RWPE2 (cell line): ENCODE results near the gene PKD2.

Experiments
- ATAC-seq: fragments of 200-7000 bp; cut with Tn5 transposase; 3 replicates; pipeline ENCODE4 v1.9.1; 2021; ENCODE audit warnings: low read depth
- DNase-seq: peaks from one replicate; pipeline ENCODE4 v3.0.0-alpha.2; 2020; ENCODE audit warnings: low spot score
- H3K27ac ChIP-seq: fragments of 450-650 bp; 2 replicates; pipeline ENCODE4 v1.5.1; 2017; ENCODE audit warnings: mild to moderate bottlenecking; ENCODE audit not compliant: poor library complexity, severe bottlenecking
- H3K27me3 ChIP-seq: fragments of 250-450 bp; sonication (Bioruptor Pico); 2 replicates; pipeline ENCODE4 v1.5.1; 2021; ENCODE audit warnings: mild to moderate bottlenecking, moderate library complexity; ENCODE audit not compliant: insufficient read depth, poor library complexity, severe bottlenecking
- H3K36me3 ChIP-seq: fragments of 250-450 bp; sonication (Bioruptor Pico); 2 replicates; pipeline ENCODE4 v1.5.1; 2020; ENCODE audit warnings: low read depth, mild to moderate bottlenecking, moderate library complexity
- H3K4me1 ChIP-seq: fragments of 250-450 bp; sonication (Bioruptor Pico); 2 replicates; pipeline ENCODE4 v1.5.1; 2021; ENCODE audit warnings: mild to moderate bottlenecking, moderate library complexity; ENCODE audit not compliant: insufficient read depth, poor library complexity, severe bottlenecking
- H3K4me3 ChIP-seq: fragments of 250-450 bp; sonication (Bioruptor Pico); 2 replicates; pipeline ENCODE4 v1.5.1; 2021; ENCODE audit warnings: mild to moderate bottlenecking, moderate library complexity; ENCODE audit not compliant: severe bottlenecking
- H3K9me3 ChIP-seq: fragments of 250-450 bp; sonication (Bioruptor Pico); 2 replicates; pipeline ENCODE4 v1.5.1; 2021; ENCODE audit warnings: mild to moderate bottlenecking, moderate library complexity; ENCODE audit not compliant: severe bottlenecking
- TF ChIP-seq, protein P1 (sequence below): fragments of 450-650 bp; IDR thresholded peaks from one replicate; pipeline ENCODE4 v1.5.1; 2017; ENCODE audit warnings: mild to moderate bottlenecking, moderate library complexity; ENCODE audit not compliant: poor library complexity, severe bottlenecking

PKD2 gene

DNA sequence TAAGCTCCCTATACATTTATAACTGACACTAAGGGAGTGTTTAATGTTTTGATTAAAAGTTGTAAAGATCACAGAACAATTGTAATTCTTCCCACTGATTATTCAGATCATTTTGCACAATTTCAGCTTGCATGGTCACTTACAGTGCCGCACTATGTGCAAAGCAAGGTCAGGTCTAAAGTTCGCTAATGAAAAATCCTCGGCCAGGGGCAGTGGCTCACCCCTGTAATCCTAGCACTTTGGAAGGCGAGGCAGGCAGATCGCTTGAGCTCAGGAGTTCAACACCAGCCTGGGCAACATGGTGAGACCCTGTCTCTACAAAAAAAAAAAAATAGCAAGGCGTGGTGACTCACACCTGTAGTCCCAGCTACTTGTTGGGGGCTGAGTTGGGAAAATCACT is 57.0 kb downstream of the PKD2 start:
- H3K36me3 ChIP-seq, result peaks cover 63% of the 10 kb centered on the region
- H3K9me3 ChIP-seq, result no peaks in the 10 kb centered on the region
- no peak overlapping the region for H3K27ac ChIP-seq
- no peak for DNase-seq
- H3K4me3 ChIP-seq, result no peak overlapping the region
- H3K27me3 ChIP-seq, result no peaks in the 10 kb centered on the region
- ATAC-seq, result no peak
- no peaks in the 10 kb centered on the region for H3K4me1 ChIP-seq
- TF ChIP-seq, protein P1, sequence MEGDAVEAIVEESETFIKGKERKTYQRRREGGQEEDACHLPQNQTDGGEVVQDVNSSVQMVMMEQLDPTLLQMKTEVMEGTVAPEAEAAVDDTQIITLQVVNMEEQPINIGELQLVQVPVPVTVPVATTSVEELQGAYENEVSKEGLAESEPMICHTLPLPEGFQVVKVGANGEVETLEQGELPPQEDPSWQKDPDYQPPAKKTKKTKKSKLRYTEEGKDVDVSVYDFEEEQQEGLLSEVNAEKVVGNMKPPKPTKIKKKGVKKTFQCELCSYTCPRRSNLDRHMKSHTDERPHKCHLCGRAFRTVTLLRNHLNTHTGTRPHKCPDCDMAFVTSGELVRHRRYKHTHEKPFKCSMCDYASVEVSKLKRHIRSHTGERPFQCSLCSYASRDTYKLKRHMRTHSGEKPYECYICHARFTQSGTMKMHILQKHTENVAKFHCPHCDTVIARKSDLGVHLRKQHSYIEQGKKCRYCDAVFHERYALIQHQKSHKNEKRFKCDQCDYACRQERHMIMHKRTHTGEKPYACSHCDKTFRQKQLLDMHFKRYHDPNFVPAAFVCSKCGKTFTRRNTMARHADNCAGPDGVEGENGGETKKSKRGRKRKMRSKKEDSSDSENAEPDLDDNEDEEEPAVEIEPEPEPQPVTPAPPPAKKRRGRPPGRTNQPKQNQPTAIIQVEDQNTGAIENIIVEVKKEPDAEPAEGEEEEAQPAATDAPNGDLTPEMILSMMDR, result no peak

DNA sequence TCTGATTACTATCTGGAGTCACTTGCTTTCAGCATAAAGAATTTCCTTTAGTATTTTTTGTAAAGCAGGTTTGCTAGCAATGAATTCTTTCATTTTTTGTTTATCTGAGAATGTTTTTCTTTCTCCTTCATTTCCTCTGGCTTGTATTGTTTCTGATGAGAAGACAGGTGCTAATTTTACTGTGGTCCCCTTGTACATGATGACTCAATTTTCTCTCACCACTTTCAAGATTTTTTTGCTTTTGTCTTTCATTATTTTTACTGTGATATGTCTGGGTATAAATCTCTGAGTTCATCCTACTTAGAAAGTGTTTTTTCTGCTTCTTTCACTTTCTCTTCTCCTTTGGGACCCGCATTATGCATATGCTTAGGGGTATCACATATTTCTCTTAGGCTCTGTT is 62.6 kb downstream of the PKD2 start:
- Histone ChIP-seq H3K9me3 (no peaks in the 10 kb centered on the region), H3K4me3 (no peak overlapping the region), H3K27ac (no peak overlapping the region), H3K4me1 (no peaks in the 10 kb centered on the region), H3K36me3 (peaks cover 69% of the 10 kb centered on the region), H3K27me3 (no peaks in the 10 kb centered on the region)
- ATAC-seq (no peak), DNase-seq (no peak)
- TF ChIP-seq, protein P1, result no peak

DNA sequence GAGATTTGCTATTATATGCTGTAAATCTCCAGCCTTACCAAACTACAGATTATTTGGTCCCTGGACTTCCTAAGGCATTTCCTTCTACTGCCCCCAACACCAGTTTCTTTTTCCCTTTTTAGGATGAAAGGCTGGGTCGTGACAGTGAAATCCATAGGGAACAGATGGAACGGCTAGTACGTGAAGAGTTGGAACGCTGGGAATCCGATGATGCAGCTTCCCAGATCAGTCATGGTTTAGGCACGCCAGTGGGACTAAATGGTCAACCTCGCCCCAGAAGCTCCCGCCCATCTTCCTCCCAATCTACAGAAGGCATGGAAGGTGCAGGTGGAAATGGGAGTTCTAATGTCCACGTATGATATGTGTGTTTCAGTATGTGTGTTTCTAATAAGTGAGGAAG is 67.9 kb downstream of the PKD2 start:
- Histone ChIP-seq H3K36me3 (peaks cover 48% of the 10 kb centered on the region), H3K9me3 (no peaks in the 10 kb centered on the region), H3K4me1 (no peaks in the 10 kb centered on the region), H3K27ac (no peak overlapping the region), H3K27me3 (no peaks in the 10 kb centered on the region), H3K4me3 (no peak overlapping the region)
- ATAC-seq (no peak), DNase-seq (no peak)
- TF ChIP-seq, protein P1, result no peak

DNA sequence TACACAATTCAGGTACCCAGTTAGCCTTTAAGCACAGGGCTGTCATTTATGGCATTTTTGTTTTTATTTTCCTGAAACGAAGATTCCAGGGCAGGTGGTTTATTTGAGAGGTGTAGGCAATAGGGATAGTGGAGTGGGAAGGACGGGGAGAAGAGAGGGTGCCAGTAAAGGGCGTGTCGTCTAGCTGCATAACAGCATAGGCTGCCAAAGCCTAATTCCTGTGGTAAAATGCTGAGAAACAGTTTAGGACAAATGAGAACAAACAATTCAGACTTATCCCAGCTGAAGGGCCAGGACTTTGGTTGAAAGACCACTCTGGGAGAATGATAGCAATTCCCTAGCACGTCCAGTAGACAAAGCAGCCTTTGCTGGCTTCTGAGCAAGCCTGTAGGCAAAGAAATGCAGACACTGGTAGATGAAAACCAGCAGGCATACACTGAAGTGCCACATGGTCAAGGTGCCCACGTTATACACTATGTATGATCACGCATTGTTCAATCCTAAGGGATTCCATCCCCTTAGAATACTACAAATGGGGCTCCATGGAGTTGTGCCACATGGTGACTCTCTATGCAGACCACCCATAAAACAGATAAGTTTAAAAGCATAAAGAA is 70.6 kb downstream of the PKD2 start:
- Histone ChIP-seq H3K4me3 (no peak overlapping the region), H3K36me3 (peaks cover 29% of the 10 kb centered on the region), H3K9me3 (no peaks in the 10 kb centered on the region), H3K27ac (no peak overlapping the region), H3K4me1 (no peaks in the 10 kb centered on the region), H3K27me3 (no peaks in the 10 kb centered on the region)
- TF ChIP-seq, protein P1, result no peak
- DNase-seq (no peak), ATAC-seq (no peak)

DNA sequence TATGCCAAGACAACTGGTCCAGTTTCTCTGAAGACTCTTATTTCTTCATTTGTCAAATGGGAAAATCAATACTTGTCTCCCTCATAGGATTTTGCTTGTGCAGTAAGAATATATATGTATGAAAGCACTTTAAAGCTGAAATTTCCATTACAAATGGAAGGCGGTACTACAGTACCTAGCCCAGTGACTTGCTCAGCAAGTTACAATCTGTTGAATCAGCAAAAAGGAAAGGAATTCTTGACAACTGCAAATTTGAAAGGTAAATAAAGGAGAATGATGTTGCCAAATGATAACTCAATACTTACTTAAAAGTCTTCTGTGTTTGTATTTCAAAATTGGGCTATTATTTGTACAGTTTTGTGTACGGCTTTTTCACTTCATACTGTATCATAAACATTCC is 71.1 kb downstream of the PKD2 start:
- no peaks in the 10 kb centered on the region for H3K27me3 ChIP-seq
- no peak overlapping the region for H3K4me3 ChIP-seq
- ATAC-seq (no peak), DNase-seq (no peak)
- peaks cover 29% of the 10 kb centered on the region for H3K36me3 ChIP-seq
- H3K9me3 ChIP-seq, result no peaks in the 10 kb centered on the region
- no peaks in the 10 kb centered on the region for H3K4me1 ChIP-seq
- TF ChIP-seq, protein P1, result no peak
- H3K27ac ChIP-seq, result no peak overlapping the region
